HG03064 (cell line): Measurements from ENCODE around the gene TRIM17.

Experiments
- ATAC-seq: cut with Tn5 transposase; IDR thresholded peaks from one replicate; pipeline ENCODE4 v1.9.1; 2021; ENCODE audit warnings: low read depth; ENCODE audit not compliant: unreplicated experiment

The TRIM17 gene

DNA sequence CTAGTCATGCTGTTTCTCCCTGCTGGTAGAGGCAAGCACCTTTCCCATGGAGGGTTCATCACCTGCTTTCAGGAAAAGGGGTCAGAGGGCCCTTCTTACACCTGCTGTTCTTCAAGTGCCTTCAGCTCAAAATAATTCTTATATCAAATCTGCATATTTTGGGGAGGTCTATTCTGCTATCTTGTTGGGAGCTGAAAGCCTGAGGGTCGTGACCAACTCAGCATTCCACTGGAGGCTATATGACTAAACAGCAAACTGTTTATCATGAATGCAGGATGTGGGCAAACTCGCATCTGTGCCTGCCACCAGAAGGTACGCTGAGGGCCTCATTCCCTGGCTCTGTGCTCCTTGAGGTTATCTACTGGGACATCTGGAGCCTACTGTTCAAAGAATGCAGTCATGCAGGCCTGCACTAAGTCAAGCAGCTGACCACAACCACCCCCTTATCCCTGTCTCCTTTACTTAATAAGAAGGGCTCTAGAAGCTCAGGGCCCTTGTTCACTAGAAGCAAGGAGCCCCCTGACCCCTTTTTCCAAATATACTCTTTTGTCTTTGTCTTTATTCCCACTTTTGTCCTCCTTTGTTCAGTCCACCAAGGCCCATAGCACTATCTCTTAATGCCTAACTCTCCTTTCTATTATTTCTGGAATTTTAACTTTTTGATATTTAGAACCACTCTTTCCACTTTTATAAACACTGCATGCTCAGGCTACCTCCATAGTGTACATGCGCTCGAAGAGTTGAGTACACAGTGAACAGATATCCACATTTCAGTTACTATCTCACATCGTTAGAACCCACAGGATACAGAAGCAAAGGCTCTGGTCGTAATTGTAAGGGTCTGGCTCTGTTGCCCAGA lies 4.5 kb upstream of the TRIM17 start:
- ATAC-seq: no peak

DNA sequence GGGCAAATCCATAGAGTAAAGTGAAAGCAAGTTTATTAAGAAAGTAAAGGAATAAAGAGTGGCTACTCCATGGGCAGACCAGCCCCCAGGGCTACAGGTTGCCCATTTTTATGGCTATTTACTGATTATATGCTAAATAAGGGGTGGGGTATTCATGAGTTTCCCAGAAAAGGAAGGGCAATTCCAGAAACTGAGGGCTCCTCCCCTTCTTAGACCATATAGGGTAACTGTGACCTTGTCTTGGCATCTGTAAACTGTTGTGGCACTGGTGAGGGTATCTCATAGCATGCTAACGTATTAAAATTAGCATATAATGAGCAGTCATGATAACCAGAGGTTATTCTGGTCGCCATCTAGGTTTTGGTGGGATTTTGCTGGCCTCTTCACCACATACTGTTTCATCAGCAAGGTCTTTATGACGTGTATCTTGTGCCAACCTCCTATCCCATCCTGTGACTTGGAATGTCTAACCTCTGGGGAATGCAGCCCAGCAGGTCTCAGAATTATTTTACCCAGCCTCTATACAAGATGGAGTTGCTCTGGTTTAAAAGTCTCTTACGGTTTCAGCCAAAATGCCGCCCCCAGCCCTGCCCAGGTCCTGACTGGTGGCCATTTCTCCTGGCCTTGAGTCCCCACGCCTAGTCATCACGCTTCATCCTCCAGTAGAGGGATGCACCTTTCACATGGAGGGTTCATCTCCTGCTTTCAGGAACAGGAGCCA lies 982 bp upstream of the TRIM17 start:
- no peak for ATAC-seq

DNA sequence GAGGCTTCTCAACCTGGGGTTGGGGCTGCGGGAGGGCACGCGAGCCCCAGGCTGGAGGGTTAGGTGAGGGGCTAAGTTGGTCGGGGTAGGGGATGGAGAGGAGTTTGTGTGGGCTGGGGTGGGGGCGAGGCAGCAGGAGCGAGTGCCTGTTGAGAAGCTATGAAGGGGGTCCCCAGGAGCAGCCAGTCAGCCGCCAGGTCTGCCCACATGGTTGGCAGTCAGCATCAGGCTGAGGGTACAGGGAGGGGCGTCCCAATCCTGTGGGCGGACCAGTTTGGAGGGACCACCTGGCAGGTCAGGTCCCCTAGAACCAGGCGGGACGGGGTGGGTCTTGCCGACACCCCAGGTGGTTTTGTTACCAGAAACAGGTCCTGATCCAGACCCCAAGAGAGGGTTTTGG lies 400 bp upstream of the TRIM17 start:
- no peak for ATAC-seq

DNA sequence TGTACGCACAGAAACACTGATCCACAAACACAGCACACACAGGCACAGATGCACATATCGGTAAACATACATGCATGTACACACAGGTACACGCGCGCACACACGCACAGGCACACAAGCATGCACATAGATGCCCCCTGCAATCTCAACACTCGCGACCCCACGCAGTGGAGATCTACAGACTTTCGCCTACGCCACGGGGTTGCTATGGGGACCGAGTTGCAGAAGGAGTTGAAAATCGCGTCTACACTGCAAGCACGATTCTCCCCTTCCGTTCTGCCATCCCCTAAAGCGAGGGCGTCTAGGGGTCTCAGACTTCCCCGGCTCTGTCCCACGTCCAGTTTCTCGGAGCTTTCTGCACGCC lies 826 bp downstream of the TRIM17 start:
- ATAC-seq: no peak

DNA sequence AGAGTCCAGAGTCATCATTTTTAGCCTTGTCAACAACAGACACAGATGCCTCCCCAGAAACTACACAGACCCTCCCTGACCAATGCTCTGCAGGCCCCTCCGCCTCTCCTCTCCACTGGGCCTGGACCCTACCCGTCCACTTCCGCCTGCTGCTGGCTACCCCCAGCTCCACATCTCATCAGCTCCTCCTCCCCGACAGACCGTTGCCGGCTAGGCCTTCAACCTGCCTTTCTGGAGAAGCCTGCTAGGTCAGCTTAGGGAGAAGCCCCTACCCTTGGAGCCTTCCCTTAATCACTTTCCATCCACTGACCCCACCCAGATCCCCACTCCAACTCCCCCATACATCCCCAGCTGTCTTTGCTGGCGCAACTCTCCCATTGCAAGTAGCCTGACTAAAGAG lies 1.4 kb downstream of the TRIM17 start:
- no peak for ATAC-seq

DNA sequence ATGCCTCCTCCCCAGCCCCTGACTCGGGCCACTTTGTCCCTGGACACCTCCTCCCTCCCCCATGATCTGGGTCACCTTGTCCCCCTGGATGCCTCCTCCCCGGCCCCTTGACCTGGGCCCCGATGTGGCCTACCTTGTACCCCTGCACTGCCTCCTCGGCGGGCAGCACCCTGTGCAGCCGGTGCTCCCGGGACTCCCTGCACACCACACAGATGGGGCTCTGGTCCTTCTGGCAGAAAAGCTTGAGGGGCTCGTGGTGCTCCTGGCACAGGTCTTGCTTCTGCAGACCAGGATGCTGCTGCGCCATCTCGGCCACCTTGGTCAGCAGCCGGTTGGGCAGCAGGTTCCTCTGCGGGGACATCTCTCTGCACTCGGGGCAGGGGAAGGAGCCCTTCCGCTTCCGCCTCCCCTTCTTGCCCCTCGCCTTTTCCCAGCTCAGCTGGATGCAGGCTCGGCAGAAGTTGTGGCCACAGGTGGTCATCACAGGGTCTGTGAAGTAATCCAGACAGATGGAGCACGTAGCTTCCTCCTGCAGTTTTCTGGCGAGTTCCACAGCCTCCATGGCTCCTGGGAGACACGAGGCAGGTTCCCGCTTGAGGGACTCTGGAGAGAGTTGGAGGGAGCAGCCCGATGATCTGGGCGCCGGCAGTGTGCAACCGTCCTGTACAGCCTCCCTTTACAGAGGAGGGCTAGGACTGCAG lies 2.0 kb downstream of the TRIM17 start:
- ATAC-seq: no peak

DNA sequence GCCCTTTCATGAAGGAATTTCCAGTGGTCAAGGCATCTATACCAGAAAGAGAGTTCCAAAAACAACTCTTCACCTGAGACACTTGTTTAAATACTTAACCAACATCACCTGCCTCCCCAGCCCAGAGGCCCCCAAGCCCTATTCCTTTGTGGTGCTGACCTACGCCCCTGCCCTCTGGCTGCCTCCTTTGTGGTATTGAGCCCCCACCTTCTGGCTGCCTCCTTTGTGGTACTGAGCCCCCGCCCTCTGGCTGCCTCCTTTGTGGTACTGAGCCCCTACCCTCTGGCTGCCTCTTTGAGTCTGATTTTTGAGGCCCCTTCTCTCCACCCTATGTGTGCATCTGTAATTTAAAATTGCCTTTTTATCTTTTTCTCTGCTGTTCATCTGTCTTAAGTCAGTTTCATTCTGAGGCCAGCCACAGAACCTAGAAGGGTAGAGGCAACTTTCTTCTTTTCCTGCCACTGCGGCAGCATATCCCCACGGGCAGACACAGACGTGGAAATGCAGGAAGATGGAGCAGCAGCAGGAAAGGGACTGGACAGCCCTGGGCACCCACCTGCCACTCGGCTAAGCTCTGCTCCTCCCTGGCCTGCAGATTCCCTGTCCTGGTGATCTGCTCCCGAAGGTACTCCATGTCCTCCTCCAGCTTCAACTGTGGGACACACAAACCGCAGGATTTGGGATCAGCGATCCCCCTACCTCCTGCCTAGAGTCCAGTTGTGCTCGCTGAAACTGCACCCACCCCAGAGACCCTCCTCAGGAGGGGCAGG lies 3.2 kb downstream of the TRIM17 start:
- ATAC-seq: no peak

DNA sequence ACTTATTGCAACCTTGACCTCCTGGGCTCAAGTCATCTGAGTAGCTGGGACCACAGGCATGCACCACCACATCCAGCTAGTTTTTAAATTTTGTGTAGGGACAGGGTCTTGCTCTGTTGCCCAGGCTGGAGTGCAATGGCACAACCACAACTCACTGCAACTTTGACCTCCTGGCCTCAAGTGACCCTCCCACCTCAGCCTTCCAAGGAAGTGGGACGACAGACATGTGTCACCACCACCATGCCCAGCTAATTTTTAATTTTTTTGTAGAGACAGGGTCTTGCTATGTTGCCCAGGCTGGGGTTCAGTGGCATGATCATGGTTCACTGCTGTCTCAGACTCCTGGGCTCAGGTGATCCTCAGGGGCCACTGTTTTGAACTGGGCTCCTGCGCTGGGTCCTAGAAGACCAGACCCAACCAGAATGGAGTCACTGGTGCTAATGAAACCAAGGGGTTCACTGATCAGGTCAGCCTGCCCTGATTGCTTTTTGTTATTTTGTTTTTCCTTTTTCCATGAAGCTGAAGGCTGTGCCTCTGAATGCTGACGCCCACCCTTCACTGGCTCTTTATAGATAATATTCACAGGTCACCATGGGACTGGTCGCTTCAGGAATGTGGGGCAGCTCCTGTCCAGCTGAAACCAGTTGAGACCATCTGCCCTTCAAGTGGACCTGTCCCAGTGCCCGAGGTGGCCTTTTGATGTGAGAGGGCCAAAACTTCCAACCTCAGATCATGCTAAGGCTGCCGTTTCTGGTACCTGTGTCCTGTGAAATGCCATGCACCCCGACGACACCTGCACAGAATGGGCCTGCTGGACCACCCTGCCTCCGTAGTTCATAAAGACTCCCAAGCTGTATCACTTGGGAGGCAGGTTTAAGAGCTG lies 4.9 kb downstream of the TRIM17 start:
- no peak for ATAC-seq

DNA sequence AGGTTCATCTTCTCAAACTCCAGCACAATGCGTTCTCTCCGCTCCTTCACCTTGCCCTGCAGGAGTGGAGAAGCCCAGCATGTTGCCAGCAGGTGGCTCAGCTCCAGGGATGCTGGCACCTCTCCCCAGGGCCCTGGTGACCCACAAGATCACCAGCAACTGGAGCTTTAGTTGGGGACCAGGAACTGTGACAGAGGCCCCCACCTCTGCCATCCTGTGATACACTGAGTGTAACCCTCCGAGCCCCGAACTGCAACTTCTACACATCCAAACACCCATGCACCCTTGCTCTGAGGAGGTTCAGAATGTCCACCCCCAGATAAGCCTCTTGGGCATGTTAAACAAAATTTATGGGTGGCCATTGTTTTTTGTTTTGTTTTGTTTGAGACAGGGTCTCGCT lies 5.5 kb downstream of the TRIM17 start:
- no peak for ATAC-seq

DNA sequence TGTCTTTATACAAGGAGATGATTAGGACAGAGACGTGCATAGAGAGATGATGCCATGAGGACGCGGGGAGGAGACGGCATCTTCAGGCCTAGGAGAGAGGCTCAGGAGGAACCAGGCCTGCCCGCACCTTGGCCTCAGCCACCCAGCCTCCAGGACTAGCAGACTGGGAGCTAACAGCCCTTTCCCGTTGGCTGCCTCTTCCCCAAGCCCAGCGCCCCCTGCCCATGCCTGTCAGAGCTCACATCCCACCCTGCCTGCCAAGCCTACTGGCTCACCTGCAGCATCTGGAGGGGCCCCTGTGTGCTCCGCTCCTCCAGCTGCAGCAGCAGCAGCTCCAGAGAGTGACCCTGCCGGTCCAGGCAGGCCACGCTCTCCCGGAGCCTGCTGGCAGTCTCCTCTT lies 6.0 kb downstream of the TRIM17 start:
- no peak for ATAC-seq

DNA sequence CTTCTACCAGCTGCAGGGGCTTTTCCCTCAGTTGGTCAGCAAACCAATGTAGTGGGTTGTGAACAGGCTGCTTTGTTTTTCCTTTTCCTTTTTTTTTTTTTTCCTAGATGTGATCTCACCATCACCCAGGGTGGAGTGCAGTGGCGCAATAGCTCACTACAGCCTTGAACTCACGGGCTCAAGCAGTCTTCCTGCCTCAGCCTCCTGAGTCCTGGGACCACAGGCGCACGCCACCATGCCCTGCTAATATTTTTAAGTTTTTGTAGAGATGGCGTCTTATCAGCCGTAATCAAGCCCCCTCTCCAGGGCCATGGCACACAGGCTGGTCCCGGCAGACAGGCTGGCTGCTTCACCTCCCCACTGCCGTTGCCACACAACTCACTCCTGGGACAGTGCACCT lies 6.6 kb downstream of the TRIM17 start:
- ATAC-seq: no peak

DNA sequence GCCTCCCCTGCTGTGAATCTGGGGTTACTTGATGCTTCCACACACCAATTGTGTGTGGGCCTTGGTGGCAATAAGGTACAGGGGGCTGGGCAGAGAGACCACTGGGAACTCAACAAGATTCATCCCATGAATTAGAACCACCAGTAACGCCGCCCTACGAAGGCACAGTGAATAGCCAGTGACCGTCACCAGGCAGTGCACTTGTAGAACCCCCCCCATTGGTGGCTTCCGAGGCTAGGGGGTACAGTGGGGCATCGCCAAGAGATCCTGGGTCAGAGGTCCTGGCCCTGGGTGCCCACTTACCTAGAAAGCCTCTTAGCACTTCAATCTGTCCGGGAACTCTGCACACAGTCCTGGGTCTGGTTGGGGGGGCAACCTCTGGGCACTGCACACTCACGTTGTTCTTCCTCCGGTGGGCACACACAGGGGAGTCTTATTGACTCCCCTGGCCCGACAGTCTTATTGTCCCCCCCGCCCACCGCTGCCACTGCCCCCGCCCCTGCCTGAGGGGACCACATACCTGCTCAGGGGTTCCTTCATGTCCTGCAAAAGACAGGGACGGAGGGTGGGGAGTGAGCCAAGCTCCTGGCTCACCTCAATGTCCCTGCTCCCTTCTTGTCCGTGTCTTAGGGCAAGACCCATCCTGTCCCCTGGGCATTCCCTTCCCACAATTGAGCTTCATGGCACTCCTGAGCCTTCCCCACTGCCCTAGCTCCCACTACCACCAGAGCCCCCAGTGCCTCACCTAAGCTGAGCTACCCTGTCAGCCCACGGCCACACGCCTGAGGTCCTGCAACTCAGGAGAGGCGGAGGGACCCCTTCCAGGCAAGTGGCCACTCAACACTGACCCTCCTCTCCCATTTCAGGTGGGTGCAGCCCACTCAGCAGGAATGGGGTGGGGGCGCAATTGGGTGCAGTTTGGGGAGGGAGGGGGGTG lies 7.5 kb downstream of the TRIM17 start:
- no peak for ATAC-seq

DNA sequence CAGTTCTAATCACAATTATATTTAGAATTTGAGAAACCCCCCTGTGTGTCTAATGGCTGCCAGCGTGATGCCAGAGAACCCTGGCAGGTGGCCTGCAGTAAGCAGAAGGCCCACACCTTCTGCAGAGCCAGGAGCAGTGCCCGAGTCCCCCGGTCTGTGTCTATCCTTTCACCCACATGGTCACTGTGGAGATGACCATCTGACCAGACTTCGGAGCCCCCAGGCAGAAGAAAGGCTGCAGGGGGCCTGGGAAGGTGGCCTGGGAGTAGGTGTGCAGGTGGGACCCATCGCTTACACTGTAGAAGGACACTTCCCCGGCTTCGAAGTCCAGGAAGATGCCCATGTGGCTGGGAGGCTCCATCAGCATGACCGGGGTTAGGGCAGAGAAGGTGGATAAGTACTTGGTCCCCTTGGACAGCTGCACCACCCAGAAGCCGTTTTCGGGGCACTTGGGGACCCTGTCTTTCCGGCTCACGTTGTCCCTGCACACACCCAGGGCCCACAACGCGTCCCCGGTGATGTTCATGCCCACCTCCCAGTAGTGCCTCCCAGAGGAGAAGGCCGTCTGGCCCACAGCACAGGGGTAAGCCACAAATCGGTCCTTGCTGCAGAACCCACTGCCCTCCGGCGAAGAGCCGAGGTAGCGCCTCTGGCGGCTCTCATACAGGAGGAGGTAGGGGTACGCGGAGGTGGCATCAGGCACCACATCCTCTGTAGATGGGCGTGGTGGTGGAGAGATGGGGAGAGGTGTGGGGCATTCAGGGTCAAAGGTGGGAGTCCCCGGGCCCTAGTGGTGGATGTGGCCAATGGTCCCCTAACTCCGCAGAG lies 8.4 kb downstream of the TRIM17 start:
- ATAC-seq: no peak

DNA sequence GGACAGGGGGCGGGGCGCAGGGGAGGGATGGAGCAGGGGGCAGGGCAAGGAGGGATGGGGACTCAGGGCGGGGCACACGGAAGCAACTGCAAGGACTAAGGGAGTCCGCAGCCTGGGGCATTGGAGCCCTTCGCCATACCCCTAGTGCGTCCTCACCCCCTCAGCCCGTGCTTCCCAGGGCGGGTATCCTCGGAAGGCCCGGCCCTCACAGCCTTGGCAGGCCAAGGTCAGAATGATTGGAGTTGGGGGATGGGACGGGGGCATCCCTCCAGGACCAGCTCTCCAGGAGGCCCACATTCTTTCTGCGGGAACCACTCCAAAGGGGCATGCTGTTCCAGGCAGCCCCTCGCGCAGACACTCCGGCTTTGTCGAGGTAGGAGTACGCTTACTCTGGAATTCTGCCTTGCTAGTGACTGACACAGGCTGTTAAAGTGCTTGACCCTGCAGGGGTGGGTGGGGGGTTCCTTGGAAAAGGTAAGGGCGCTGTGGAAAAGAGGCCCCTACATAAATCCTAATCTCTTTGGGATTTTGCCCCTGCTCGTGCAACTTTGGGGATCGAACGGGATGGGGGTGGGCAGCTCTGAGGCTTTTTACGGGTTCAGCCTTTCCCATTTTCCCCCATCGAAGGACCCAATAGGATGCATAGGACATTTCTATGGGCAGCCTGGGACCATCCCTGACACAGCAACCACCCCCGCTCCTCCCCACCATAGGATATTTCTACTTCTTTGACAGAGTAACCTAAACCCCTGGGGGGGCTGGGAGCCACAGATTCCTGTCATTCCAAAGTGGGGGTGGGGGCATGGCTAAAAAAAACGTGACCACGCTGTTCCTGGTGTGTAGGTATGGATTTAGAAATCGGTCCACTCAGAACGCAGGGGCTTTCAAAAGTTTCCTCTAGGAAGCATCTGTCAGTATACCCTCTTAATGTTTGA lies 9.3 kb downstream of the TRIM17 start:
- ATAC-seq: no peak

DNA sequence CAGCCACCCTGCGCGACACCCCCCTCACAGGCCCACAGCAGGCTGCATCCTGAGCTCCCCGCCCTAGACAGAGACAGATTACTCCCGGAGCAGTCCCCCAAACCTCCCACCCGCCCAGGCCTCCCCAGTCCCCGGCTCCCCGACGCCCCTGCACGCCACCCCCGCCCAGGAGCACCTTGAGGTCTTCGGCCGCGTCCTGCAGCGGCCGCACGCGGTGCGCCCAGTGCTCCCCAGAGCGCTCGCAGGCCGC lies 10.8 kb downstream of the TRIM17 start:
- no peak for ATAC-seq

DNA sequence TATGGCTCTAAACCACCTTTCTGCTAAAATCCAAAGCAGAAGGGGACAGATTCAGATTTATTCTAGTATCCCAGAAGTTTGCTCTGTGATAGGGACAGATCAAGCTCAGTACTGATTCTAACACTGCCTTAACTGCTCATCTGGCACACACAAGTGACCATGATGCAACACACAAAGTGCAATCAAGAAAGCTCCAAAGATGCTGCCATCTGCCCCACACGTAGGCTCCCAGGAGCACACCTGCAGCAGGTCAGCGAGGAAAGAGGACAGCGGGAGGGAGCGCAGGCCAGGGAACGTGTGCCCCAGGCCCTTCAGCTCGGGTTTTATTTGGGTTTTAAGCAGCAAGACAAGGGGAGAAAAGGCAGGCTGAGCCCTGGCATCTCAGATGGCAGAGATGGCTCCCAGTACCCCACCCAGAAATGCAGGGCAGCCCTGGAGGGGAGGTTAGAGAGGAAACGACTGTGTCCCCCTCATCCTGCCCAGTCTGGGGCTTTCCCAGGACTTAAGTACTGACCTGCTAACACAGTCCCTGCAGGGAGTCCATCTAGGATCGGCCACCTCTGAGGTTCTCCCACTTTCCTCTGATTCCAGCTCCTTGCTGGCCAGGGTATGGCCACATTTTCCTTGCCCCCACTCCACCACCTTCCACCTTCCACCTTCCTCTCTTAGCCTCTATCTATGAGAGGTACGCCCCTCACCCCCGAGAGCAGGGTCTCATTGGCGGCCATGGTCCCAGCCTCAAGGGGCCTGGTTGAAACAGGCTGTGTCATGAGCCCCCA lies 11.3 kb downstream of the TRIM17 start:
- ATAC-seq: no peak
